Peyer's patch (tissue), 4 donors: Measurements from ENCODE around the gene EIPR1.

Source experiments
- CTCF ChIP-seq, 6 experiments: fragments of 450-650 bp in 4 of 6; fragments of 200-600 bp in 2 of 6; sonication (generic) in 1 of 6; IDR thresholded peaks; one replicate each; pipeline ENCODE4 v1.5.1; 2017 to 2019; ENCODE audit warnings: antibody characterized with exemption in 6 of 6, mild to moderate bottlenecking in 3 of 6, moderate library complexity in 1 of 6
- POLR2A ChIP-seq, 2 donors: fragments of 450-650 bp; IDR thresholded peaks; one replicate each; pipeline ENCODE4 v1.5.1; 2017; ENCODE audit warnings: antibody characterized with exemption in 2 of 2, mild to moderate bottlenecking in 2 of 2, moderate library complexity in 2 of 2

- TF ChIP-seq POLR2A (IDR thresholded peaks at IDR 0.05) (no peak), CTCF (IDR thresholded peaks at IDR 0.05) (no peak)
Observed at GRCh38 chr2:3392216-3392615, 14.6 kb upstream of the EIPR1 start.
